Activated T-helper 2 cell treated with anti-CD3 and anti-CD28 coated beads, Interferon-gamma antibody, Interleukin-2, Interleukin-4, amounts not matched to agents 10 μg/mL and 5 μg/mL and 100 μg/mL, durations not matched to agents 14 hours and 24 hours and 36 hours (primary cell): Measurements from ENCODE around the gene SEC16A. TPM values are rescaled to one million over a fixed set of nuclear protein-coding genes. Genes with fewer than 3 reads are reported as not detected.

Experiments used
- DNase-seq: peaks from one replicate; pipeline ENCODE4 v3.0.0; 2021; ENCODE audit warnings: low spot score
- H3K27ac Mint-ChIP-seq: one replicate; pipeline ENCODE4 v1.8.0; 2021; ENCODE audit warnings: mixed read lengths
- H3K27me3 Mint-ChIP-seq: one replicate; pipeline ENCODE4 v1.8.0; 2021; ENCODE audit warnings: low read depth, mixed read lengths
- H3K36me3 Mint-ChIP-seq: one replicate; pipeline ENCODE4 v1.8.0; 2021; ENCODE audit warnings: low read depth, mixed read lengths
- H3K4me1 Mint-ChIP-seq: one replicate; pipeline ENCODE4 v1.8.0; 2021; ENCODE audit warnings: low read depth, mixed read lengths
- H3K4me3 Mint-ChIP-seq: one replicate; pipeline ENCODE4 v1.8.0; 2021; ENCODE audit warnings: low read depth, mild to moderate bottlenecking, moderate library complexity, mixed read lengths
- H3K9me3 Mint-ChIP-seq: one replicate; pipeline ENCODE4 v1.8.0; 2021; ENCODE audit warnings: mixed read lengths
- intact Hi-C: fragments of 100-400 bp; cut with micrococcal nuclease; formaldehyde crosslinking; loops from one replicate; pipeline ENCODE4 v1.15.1; 2023
- total RNA-seq: library from RNA; stranded (reverse); gene quantifications from 2 replicates; pipeline ENCODE4 v1.2.3, GENCODE V29; 2022

Gene SEC16A
- total RNA-seq, 1 donor from 2014 or later = 74.5 TPM

DNA sequence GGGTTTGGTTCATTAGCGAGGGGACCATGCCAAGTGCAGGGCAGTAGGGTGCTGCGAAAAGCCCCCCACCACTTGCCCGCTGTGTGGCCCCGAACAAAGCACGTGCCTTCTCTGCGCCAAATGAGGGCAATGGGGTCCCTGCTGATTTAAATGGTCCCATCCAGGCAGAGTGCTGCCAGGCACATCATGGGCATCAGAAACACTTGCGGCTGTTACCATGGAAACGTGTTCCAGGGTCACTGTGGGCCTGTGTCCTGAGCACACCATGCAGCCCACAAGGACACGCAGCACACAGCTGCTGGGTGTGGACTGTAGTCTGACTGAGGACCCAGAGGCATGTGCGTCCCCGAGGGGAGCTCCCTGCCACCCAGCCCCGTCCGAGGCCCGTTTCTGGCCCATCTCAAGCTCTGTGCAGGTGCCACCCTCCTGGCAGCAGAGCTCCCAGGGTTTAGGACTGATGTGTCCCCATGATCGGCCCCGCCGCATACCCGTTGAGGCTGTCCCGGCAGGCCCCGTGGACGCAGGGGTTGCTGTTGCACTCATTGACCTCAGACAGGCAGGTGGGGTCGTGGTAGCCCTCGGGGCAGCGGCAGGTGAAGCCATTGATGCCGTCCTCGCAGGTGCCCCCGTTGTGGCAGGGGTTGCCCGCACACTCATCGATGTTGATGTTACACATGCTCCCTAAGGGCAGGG is 31.3 kb upstream of the SEC16A start:
- H3K27me3 Mint-ChIP-seq = no peaks in the 10 kb centered on the region
- H3K9me3 Mint-ChIP-seq = no peaks in the 10 kb centered on the region
- intact Hi-C loops = no loop called here
- H3K27ac Mint-ChIP-seq = no peak overlapping the region
- no peak for DNase-seq
- no peaks in the 10 kb centered on the region for H3K4me1 Mint-ChIP-seq
- H3K4me3 Mint-ChIP-seq = no peak overlapping the region
- peaks cover 31% of the 10 kb centered on the region for H3K36me3 Mint-ChIP-seq

DNA sequence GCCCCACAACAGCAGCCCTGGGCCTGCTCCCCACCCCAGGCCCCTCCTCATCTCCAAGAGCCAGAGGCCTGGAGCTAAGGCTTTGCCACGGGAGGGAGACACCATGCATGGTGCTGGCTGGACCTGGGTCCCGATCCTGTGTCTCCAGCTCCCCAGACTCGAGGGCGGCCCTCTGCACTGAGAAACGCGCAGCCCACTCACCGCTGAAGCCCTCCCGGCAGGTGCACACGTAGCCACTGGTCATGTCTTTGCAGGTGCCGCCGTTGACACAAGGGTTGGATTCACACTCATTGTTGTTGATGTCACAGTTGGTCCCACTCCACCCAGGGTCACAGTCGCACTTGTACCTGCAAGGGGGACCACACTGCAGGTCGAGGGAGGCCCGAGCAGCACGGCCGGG is 30.4 kb upstream of the SEC16A start:
- no peak for DNase-seq
- no peak overlapping the region for H3K27ac Mint-ChIP-seq
- intact Hi-C loops = no loop called here
- no peaks in the 10 kb centered on the region for H3K4me1 Mint-ChIP-seq
- H3K4me3 Mint-ChIP-seq = no peak overlapping the region
- H3K36me3 Mint-ChIP-seq = peaks cover 27% of the 10 kb centered on the region
- no peaks in the 10 kb centered on the region for H3K27me3 Mint-ChIP-seq
- no peaks in the 10 kb centered on the region for H3K9me3 Mint-ChIP-seq

GRCh38 chr9:136512651-136513071 is 29.8 kb upstream of the SEC16A start:
- H3K27me3 Mint-ChIP-seq = no peaks in the 10 kb centered on the region
- no peak overlapping the region for H3K27ac Mint-ChIP-seq
- H3K36me3 Mint-ChIP-seq = peaks cover 31% of the 10 kb centered on the region
- H3K4me1 Mint-ChIP-seq = no peaks in the 10 kb centered on the region
- no peak overlapping the region for H3K4me3 Mint-ChIP-seq
- no peaks in the 10 kb centered on the region for H3K9me3 Mint-ChIP-seq
- DNase-seq = no peak
- intact Hi-C loops = no loop called here

GRCh38 chr9:136511670-136512592 is 29.1 kb upstream of the SEC16A start:
- DNase-seq = no peak
- intact Hi-C loops = no loop called here
- Mint-ChIP-seq H3K27ac (no peak overlapping the region), H3K9me3 (no peaks in the 10 kb centered on the region), H3K27me3 (no peaks in the 10 kb centered on the region), H3K4me3 (no peak overlapping the region), H3K4me1 (no peaks in the 10 kb centered on the region), H3K36me3 (peaks cover 31% of the 10 kb centered on the region)

DNA sequence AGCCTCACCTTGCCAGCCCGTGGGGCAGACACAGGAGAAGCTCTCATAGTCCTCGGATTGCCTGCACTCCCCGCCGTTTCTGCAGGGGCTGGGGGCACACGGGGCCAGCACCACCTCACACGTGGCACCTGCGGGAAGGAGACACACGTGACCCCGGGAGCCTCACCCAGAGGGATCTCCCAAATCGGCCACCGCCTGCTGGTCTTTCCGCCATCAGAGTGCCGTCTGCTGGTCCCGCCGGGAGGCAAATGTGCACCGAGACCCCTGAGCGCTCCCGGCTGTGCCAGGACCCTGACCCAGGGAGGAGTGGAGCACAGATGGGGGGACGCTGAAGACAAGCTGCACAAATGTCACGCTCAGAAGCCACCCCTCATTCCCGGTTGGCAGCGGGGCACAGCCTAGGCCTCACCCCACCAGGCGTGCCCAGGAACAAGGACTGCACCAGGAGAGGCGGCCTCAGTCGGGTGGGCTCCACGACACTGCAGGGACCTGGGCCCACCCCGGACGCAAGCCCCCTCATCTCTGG is 28.4 kb upstream of the SEC16A start:
- intact Hi-C loops = no loop called here
- no peaks in the 10 kb centered on the region for H3K27me3 Mint-ChIP-seq
- no peak overlapping the region for H3K4me3 Mint-ChIP-seq
- peaks cover 28% of the 10 kb centered on the region for H3K36me3 Mint-ChIP-seq
- no peak overlapping the region for H3K27ac Mint-ChIP-seq
- no peak for DNase-seq
- no peaks in the 10 kb centered on the region for H3K4me1 Mint-ChIP-seq
- H3K9me3 Mint-ChIP-seq = no peaks in the 10 kb centered on the region

- no peaks in the 10 kb centered on the region for H3K27me3 Mint-ChIP-seq
- no peak overlapping the region for H3K4me3 Mint-ChIP-seq
- H3K27ac Mint-ChIP-seq = no peak overlapping the region
- no peak for DNase-seq
- intact Hi-C loops = no loop called here
- no peaks in the 10 kb centered on the region for H3K4me1 Mint-ChIP-seq
- H3K36me3 Mint-ChIP-seq = peaks cover 29% of the 10 kb centered on the region
- no peaks in the 10 kb centered on the region for H3K9me3 Mint-ChIP-seq
Measured at GRCh38 chr9:136510561-136510960, 27.7 kb upstream of the SEC16A start.

GRCh38 chr9:136509549-136509948 is 26.7 kb upstream of the SEC16A start:
- no peak overlapping the region for H3K4me3 Mint-ChIP-seq
- no peaks in the 10 kb centered on the region for H3K9me3 Mint-ChIP-seq
- peaks cover 25% of the 10 kb centered on the region for H3K36me3 Mint-ChIP-seq
- no peaks in the 10 kb centered on the region for H3K27me3 Mint-ChIP-seq
- no peak for DNase-seq
- H3K27ac Mint-ChIP-seq = no peak overlapping the region
- H3K4me1 Mint-ChIP-seq = no peaks in the 10 kb centered on the region
- intact Hi-C loops = no loop called here

DNA sequence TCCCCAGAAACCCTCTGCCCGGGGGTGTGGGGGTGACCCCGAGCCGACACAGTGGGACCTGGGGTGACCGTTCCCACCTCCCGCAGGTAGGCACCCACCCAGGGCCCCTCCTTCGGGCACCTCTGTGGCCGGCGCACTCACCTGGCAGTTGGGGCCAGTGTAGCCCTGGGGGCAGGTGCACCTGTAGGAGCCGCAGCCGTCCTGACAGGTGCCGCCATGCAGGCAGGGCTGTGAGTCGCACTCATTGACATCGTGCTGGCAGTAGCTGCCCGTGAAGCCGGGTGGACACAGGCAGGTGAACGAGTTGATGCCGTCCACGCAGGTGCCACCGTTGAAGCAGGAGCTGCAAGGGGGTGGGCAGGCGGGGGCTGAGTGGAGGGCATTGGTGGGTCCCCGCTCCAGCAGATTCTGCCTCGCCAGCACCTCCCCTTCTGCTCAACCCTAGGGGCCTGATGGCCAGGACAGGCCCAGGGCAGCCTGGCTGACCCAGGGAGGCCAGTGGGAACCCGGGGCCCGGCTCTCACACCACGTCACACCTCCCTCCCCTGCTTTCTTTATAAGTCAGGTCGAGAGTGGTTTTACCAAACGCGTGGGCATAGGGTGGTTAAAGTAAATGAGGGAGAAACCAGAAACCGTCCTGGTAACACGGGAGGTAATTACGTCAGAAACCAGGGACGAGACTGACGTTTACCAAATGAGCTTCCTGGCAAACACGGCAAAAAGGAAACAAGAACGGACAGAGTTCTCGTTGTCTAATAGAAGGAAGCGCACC is 26.1 kb upstream of the SEC16A start:
- no peaks in the 10 kb centered on the region for H3K4me1 Mint-ChIP-seq
- H3K27me3 Mint-ChIP-seq = no peaks in the 10 kb centered on the region
- no peaks in the 10 kb centered on the region for H3K9me3 Mint-ChIP-seq
- intact Hi-C loops = no loop called here
- no peak overlapping the region for H3K4me3 Mint-ChIP-seq
- H3K27ac Mint-ChIP-seq = no peak overlapping the region
- no peak for DNase-seq
- H3K36me3 Mint-ChIP-seq = peaks cover 28% of the 10 kb centered on the region

GRCh38 chr9:136507992-136508375 is 25.1 kb upstream of the SEC16A start:
- Mint-ChIP-seq H3K36me3 (peaks cover 26% of the 10 kb centered on the region), H3K9me3 (no peaks in the 10 kb centered on the region), H3K4me3 (no peak overlapping the region), H3K27ac (no peak overlapping the region), H3K27me3 (no peaks in the 10 kb centered on the region), H3K4me1 (no peaks in the 10 kb centered on the region)
- DNase-seq = no peak
- intact Hi-C loops = no loop called here

GRCh38 chr9:136507221-136507991 is 24.6 kb upstream of the SEC16A start:
- Mint-ChIP-seq H3K36me3 (peaks cover 30% of the 10 kb centered on the region), H3K4me1 (no peaks in the 10 kb centered on the region), H3K27ac (no peak overlapping the region), H3K9me3 (no peaks in the 10 kb centered on the region), H3K27me3 (no peaks in the 10 kb centered on the region), H3K4me3 (no peak overlapping the region)
- no peak for DNase-seq
- intact Hi-C loops = no loop called here

DNA sequence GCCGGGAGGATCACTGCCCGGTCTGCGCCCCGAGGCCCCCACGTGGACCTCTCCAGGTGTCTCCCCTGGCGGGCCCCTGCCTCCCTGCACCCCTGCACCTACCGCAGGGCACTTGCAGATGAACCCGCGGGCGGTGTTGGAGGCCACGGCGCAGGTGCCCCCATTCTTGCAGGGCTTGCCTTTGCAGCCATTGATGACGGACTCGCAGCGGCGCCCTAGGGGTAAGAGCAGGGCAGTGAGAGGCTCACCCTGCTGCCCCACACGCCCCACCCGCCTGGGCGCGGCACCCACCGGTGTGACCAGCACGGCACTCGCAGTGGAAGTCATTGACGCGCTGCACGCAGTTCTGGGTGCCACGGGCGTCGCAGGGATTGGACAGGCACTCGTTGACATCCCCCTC is 23.6 kb upstream of the SEC16A start:
- peaks cover 32% of the 10 kb centered on the region for H3K36me3 Mint-ChIP-seq
- H3K9me3 Mint-ChIP-seq = no peaks in the 10 kb centered on the region
- H3K4me1 Mint-ChIP-seq = no peaks in the 10 kb centered on the region
- no peak overlapping the region for H3K4me3 Mint-ChIP-seq
- H3K27ac Mint-ChIP-seq = no peak overlapping the region
- intact Hi-C loops = no loop called here
- no peaks in the 10 kb centered on the region for H3K27me3 Mint-ChIP-seq
- no peak for DNase-seq
